ENCODE results near the gene MCTP2. TPM values are rescaled to one million over a fixed set of nuclear protein-coding genes. Genes with fewer than 3 reads are reported as not detected.

Gene MCTP2
- total and polyA plus RNA-seq, 12 donors: 0.24 to 8.3 (median 0.89) TPM

DNA sequence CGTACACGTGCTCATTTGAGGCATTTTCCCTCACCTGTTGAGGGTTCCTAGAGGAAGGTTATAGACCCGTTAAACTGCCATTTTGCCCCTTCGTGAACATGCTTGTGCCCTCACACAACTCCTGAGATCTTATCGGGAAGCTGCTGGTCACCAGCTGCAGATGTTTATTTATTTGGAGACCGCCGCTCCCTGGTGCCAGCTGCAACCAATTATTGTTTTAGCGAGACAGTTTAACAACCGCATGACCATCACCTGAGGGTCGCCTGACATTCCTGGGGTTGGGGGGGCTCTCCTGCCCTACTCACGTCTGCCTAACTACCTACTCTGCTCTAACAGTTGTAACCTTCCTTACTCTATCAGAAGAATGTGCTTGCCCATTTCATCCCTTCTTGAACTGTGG lies 292.5 kb downstream of the MCTP2 start:
- Histone ChIP-seq H3K27ac (no peak overlapping the region), H3K9me3 (no peaks in the 10 kb centered on the region), H3K36me3 (no peaks in the 10 kb centered on the region), H3K4me3 (no peak overlapping the region), H3K27me3 (no peaks in the 10 kb centered on the region), H3K4me1 (no peaks in the 10 kb centered on the region)
- 87 to 90% methylated on average over 11 of the region's 11 CpGs for WGBS, 2 donors
- DNase-seq (no peak), ATAC-seq (no peak)
- intact Hi-C loops (cut with DNase I): no loop called here
- TF ChIP-seq, protein P1, sequence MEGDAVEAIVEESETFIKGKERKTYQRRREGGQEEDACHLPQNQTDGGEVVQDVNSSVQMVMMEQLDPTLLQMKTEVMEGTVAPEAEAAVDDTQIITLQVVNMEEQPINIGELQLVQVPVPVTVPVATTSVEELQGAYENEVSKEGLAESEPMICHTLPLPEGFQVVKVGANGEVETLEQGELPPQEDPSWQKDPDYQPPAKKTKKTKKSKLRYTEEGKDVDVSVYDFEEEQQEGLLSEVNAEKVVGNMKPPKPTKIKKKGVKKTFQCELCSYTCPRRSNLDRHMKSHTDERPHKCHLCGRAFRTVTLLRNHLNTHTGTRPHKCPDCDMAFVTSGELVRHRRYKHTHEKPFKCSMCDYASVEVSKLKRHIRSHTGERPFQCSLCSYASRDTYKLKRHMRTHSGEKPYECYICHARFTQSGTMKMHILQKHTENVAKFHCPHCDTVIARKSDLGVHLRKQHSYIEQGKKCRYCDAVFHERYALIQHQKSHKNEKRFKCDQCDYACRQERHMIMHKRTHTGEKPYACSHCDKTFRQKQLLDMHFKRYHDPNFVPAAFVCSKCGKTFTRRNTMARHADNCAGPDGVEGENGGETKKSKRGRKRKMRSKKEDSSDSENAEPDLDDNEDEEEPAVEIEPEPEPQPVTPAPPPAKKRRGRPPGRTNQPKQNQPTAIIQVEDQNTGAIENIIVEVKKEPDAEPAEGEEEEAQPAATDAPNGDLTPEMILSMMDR (IDR thresholded peaks at IDR 0.05): no peak

DNA sequence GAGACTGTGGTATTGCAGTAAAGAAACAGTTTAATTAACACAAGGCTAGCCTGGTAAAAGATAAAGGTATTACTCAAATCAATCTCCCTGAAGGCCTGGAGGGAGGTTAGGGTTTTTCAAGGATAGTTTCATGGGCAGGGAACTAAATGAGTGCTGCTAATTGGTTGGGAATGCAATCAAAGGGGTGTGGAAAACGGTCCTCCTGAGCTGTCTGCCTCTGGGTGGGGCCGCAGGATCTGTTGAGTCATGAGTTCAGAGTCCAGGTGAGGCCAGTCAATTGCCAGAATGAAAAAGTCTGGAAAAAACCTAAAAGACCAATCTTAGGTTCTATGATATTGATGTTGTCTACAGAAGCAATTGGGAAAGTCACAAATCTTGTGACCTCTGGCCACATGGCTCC lies 293.2 kb downstream of the MCTP2 start:
- DNase-seq (no peak), ATAC-seq (no peak)
- TF ChIP-seq, protein P1 (IDR thresholded peaks at IDR 0.05): no peak
- Histone ChIP-seq H3K27ac (no peak overlapping the region), H3K36me3 (no peaks in the 10 kb centered on the region), H3K27me3 (no peaks in the 10 kb centered on the region), H3K4me3 (no peak overlapping the region), H3K9me3 (no peaks in the 10 kb centered on the region), H3K4me1 (no peaks in the 10 kb centered on the region)
- intact Hi-C loops (cut with DNase I): no loop called here
- 77 to 79% methylated on average over 2 of the region's 2 CpGs for WGBS, 2 donors

DNA sequence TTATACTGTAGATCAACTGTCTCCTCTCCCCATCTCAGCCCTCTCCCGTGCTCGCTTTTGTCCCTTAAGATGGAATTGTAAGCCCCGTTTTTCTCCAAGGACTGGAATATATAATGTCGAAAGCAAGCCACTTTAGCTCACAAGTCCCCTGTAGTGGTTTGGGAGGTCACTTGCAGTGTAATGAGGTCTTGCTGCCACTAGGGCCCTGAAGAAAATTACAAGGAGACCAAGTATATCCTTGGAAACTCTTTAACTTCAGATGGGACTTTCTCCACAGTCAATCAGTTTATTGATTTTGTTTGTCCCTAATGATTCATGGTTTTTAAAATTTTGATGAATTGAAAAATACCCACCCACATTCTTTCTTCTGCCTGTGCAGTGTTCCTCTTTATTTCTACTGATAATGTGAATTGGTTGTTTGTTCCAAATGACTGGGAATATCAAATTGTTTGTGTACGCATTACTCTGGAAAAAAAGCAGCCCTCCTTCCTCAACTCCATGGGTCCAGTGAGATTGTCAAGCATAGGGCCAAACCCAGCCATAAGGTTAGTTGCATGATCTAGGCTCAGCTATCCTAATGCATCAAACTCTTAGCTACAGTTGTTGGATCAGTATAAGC lies 294.8 kb downstream of the MCTP2 start:
- ATAC-seq (no peak), DNase-seq (no peak)
- Histone ChIP-seq H3K36me3 (no peaks in the 10 kb centered on the region), H3K27me3 (no peaks in the 10 kb centered on the region), H3K4me1 (no peaks in the 10 kb centered on the region), H3K27ac (no peak overlapping the region), H3K4me3 (no peak overlapping the region), H3K9me3 (no peaks in the 10 kb centered on the region)
- WGBS, 2 donors: 51 to 55% methylated on average over 5 of the region's 5 CpGs
- intact Hi-C loops (cut with DNase I): loop anchor here in 1 of 10 donors (5.0 kb wide), 1 partner anchor 49 kb away; no protein-coding TSS in a partner anchor
- TF ChIP-seq, protein P1 (IDR thresholded peaks at IDR 0.05): peak in 5 of 9 donors; percentile 15 to 39 (median 32)

DNA sequence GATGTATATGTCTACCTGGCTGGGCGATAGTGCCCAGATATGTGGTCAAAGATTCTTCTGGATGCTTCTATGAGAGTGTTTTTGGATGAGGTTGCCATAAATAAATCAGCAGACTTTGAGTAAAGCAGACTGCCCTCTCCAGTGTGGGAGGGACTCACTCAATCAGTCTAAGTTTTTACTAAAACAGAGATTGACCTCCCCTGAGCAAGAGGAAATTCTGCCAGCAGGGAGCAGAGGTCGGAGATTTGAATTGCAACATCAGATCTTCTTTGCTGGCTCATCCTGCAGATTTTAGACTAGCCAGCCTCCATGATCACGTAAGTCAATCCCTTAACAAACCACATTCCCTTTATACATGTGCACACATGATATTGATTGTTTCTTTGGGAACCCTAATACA lies 300.9 kb downstream of the MCTP2 start:
- Histone ChIP-seq H3K4me3 (no peak overlapping the region), H3K27ac (no peak overlapping the region), H3K36me3 (no peaks in the 10 kb centered on the region), H3K9me3 (no peaks in the 10 kb centered on the region), H3K4me1 (no peaks in the 10 kb centered on the region), H3K27me3 (peaks cover 0 to 4% (median 0%) of the 10 kb centered on the region in 7 donors)
- intact Hi-C loops (cut with DNase I): no loop called here
- DNase-seq: no peak
- no peak for ATAC-seq
- WGBS, 2 donors: 64 to 66% methylated on average over 3 of the region's 3 CpGs
- TF ChIP-seq, protein P1 (IDR thresholded peaks at IDR 0.05): no peak

Data from heart right ventricle (tissue), 16 donors.